ENCODE measurements around the gene DUSP21.
"Not testable (repeated sequence)": the region's sequence is repeated elsewhere in the genome, so short reads cannot be mapped to it uniquely, and the experiment has no call there.

The DUSP21 gene

GRCh38 chrX:44843753-44844152, at the start of gene DUSP21:
DUSP21 (plus strand) TSS chrX:44844021; CDS start chrX:44844133, 112 bp downstream.
- Mint-ChIP-seq H3K27me3 (no peaks in the 10 kb centered on the region), H3K4me1 (no peaks in the 10 kb centered on the region), H3K9me3 (no peaks in the 10 kb centered on the region), H3K4me3 (no peak within 1 kb of the TSS), H3K36me3 (ENCODE audit: insufficient read depth) (no peaks in the 10 kb centered on the region), H3K27ac (ENCODE audit: low read depth) (no peak within 1 kb of the TSS)
- no peak for ATAC-seq (replicated peaks; ENCODE audit: extremely low read depth, poor library complexity, severe bottlenecking)
- DNase-seq (ENCODE audit: low spot score in 2 of 2) = no peak

GRCh38 chrX:44795945-44796450, 47.8 kb upstream of the DUSP21 start:
- no peak for ATAC-seq (replicated peaks; ENCODE audit: extremely low read depth, poor library complexity, severe bottlenecking)
- no peak overlapping the region for H3K4me3 Mint-ChIP-seq

GRCh38 chrX:44802613-44803012, 41.2 kb upstream of the DUSP21 start:
- Mint-ChIP-seq H3K4me1 (no peaks in the 10 kb centered on the region), H3K36me3 (ENCODE audit: insufficient read depth) (no peaks in the 10 kb centered on the region), H3K9me3 (no peaks in the 10 kb centered on the region), H3K27ac (ENCODE audit: low read depth) (no peak overlapping the region), H3K27me3 (no peaks in the 10 kb centered on the region), H3K4me3 (no peak overlapping the region)
- DNase-seq (ENCODE audit: low spot score in 2 of 2) = no peak
- no peak for ATAC-seq (replicated peaks; ENCODE audit: extremely low read depth, poor library complexity, severe bottlenecking)

More at GRCh38 chrX:44795945-44796450, 47.8 kb upstream of the DUSP21 start:
- Mint-ChIP-seq H3K4me1 (no peaks in the 10 kb centered on the region), H3K27ac (ENCODE audit: low read depth) (no peak overlapping the region), H3K36me3 (ENCODE audit: insufficient read depth) (no peaks in the 10 kb centered on the region), H3K9me3 (no peaks in the 10 kb centered on the region), H3K27me3 (no peaks in the 10 kb centered on the region)
- DNase-seq (ENCODE audit: low spot score in 2 of 2) = no peak

GRCh38 chrX:44815681-44816080, 28.1 kb upstream of the DUSP21 start:
- DNase-seq (ENCODE audit: low spot score in 2 of 2) (no peak), ATAC-seq (replicated peaks; ENCODE audit: extremely low read depth, poor library complexity, severe bottlenecking) (no peak)
- H3K27ac Mint-ChIP-seq (ENCODE audit: low read depth) = no peak overlapping the region
- no peak overlapping the region for H3K4me3 Mint-ChIP-seq
- peaks cover 14% of the 10 kb centered on the region for H3K27me3 Mint-ChIP-seq
- no peaks in the 10 kb centered on the region for H3K4me1 Mint-ChIP-seq
- H3K36me3 Mint-ChIP-seq (ENCODE audit: insufficient read depth) = no peaks in the 10 kb centered on the region
- H3K9me3 Mint-ChIP-seq = no peaks in the 10 kb centered on the region

- ATAC-seq (replicated peaks; ENCODE audit: extremely low read depth, poor library complexity, severe bottlenecking) = no peak
- no peak overlapping the region for H3K27ac Mint-ChIP-seq (ENCODE audit: low read depth)
Measured at GRCh38 chrX:44816367-44816766, 27.5 kb upstream of the DUSP21 start.

GRCh38 chrX:44817029-44817428, 26.8 kb upstream of the DUSP21 start:
- no peak overlapping the region for H3K27ac Mint-ChIP-seq (ENCODE audit: low read depth)
- no peak for ATAC-seq (replicated peaks; ENCODE audit: extremely low read depth, poor library complexity, severe bottlenecking)

More at GRCh38 chrX:44816367-44816766, 27.5 kb upstream of the DUSP21 start:
- Mint-ChIP-seq H3K27me3 (peaks cover 14% of the 10 kb centered on the region), H3K4me1 (no peaks in the 10 kb centered on the region), H3K4me3 (no peak overlapping the region), H3K9me3 (no peaks in the 10 kb centered on the region), H3K36me3 (ENCODE audit: insufficient read depth) (no peaks in the 10 kb centered on the region)
- no peak for DNase-seq (ENCODE audit: low spot score in 2 of 2)

GRCh38 chrX:44822601-44823000, 21.2 kb upstream of the DUSP21 start:
- no peak for ATAC-seq (replicated peaks; ENCODE audit: extremely low read depth, poor library complexity, severe bottlenecking)
- no peak for DNase-seq (ENCODE audit: low spot score in 2 of 2)
- Mint-ChIP-seq H3K4me1 (no peaks in the 10 kb centered on the region), H3K27me3 (no peaks in the 10 kb centered on the region), H3K36me3 (ENCODE audit: insufficient read depth) (no peaks in the 10 kb centered on the region), H3K9me3 (no peaks in the 10 kb centered on the region), H3K27ac (ENCODE audit: low read depth) (no peak overlapping the region), H3K4me3 (no peak overlapping the region)

More at GRCh38 chrX:44817029-44817428, 26.8 kb upstream of the DUSP21 start:
- no peaks in the 10 kb centered on the region for H3K9me3 Mint-ChIP-seq
- no peak overlapping the region for H3K4me3 Mint-ChIP-seq
- H3K36me3 Mint-ChIP-seq (ENCODE audit: insufficient read depth) = no peaks in the 10 kb centered on the region
- DNase-seq (ENCODE audit: low spot score in 2 of 2) = no peak
- peaks cover 14% of the 10 kb centered on the region for H3K27me3 Mint-ChIP-seq
- H3K4me1 Mint-ChIP-seq = no peaks in the 10 kb centered on the region

GRCh38 chrX:44823193-44823592, 20.6 kb upstream of the DUSP21 start:
- not testable (repeated sequence) for H3K4me3 Mint-ChIP-seq; H3K27me3 Mint-ChIP-seq; ATAC-seq (replicated peaks; ENCODE audit: extremely low read depth, poor library complexity, severe bottlenecking); H3K36me3 Mint-ChIP-seq (ENCODE audit: insufficient read depth); H3K4me1 Mint-ChIP-seq; H3K9me3 Mint-ChIP-seq; DNase-seq (ENCODE audit: low spot score in 2 of 2); H3K27ac Mint-ChIP-seq (ENCODE audit: low read depth)

- Mint-ChIP-seq H3K36me3 (ENCODE audit: insufficient read depth) (peaks cover 2% of the 10 kb centered on the region), H3K9me3 (no peaks in the 10 kb centered on the region), H3K27me3 (no peaks in the 10 kb centered on the region), H3K4me3 (no peak overlapping the region), H3K4me1 (no peaks in the 10 kb centered on the region), H3K27ac (ENCODE audit: low read depth) (no peak overlapping the region)
- ATAC-seq (replicated peaks; ENCODE audit: extremely low read depth, poor library complexity, severe bottlenecking) (no peak), DNase-seq (ENCODE audit: low spot score in 2 of 2) (no peak)
Measured at GRCh38 chrX:44828008-44828605, 15.7 kb upstream of the DUSP21 start.

- no peak for DNase-seq (ENCODE audit: low spot score in 2 of 2)
- Mint-ChIP-seq H3K4me1 (no peaks in the 10 kb centered on the region), H3K9me3 (no peaks in the 10 kb centered on the region), H3K27ac (ENCODE audit: low read depth) (no peak overlapping the region), H3K36me3 (ENCODE audit: insufficient read depth) (peaks cover 2% of the 10 kb centered on the region), H3K27me3 (no peaks in the 10 kb centered on the region), H3K4me3 (no peak overlapping the region)
- no peak for ATAC-seq (replicated peaks; ENCODE audit: extremely low read depth, poor library complexity, severe bottlenecking)
Measured at GRCh38 chrX:44829832-44830231, 14.0 kb upstream of the DUSP21 start.

GRCh38 chrX:44842550-44843317, 1.1 kb upstream of the DUSP21 start:
- no peaks in the 10 kb centered on the region for H3K9me3 Mint-ChIP-seq
- no peak overlapping the region for H3K4me3 Mint-ChIP-seq
- H3K27me3 Mint-ChIP-seq = no peaks in the 10 kb centered on the region
- no peak for DNase-seq (ENCODE audit: low spot score in 2 of 2)
- H3K36me3 Mint-ChIP-seq (ENCODE audit: insufficient read depth) = no peaks in the 10 kb centered on the region
- no peaks in the 10 kb centered on the region for H3K4me1 Mint-ChIP-seq
- ATAC-seq (replicated peaks; ENCODE audit: extremely low read depth, poor library complexity, severe bottlenecking) = no peak
- H3K27ac Mint-ChIP-seq (ENCODE audit: low read depth) = no peak overlapping the region

- Mint-ChIP-seq H3K9me3 (no peaks in the 10 kb centered on the region), H3K27ac (ENCODE audit: low read depth) (no peak overlapping the region), H3K27me3 (no peaks in the 10 kb centered on the region), H3K4me3 (no peak overlapping the region), H3K36me3 (ENCODE audit: insufficient read depth) (no peaks in the 10 kb centered on the region), H3K4me1 (no peaks in the 10 kb centered on the region)
- DNase-seq (ENCODE audit: low spot score in 2 of 2) = no peak
- ATAC-seq (replicated peaks; ENCODE audit: extremely low read depth, poor library complexity, severe bottlenecking) = no peak
Measured at GRCh38 chrX:44843318-44843702, 511 bp upstream of the DUSP21 start.

GRCh38 chrX:44844204-44844603, 383 bp downstream of the DUSP21 start:
- no peaks in the 10 kb centered on the region for H3K27me3 Mint-ChIP-seq
- H3K4me3 Mint-ChIP-seq = no peak overlapping the region
- ATAC-seq (replicated peaks; ENCODE audit: extremely low read depth, poor library complexity, severe bottlenecking) (no peak), DNase-seq (ENCODE audit: low spot score in 2 of 2) (no peak)
- H3K36me3 Mint-ChIP-seq (ENCODE audit: insufficient read depth) = no peaks in the 10 kb centered on the region
- no peaks in the 10 kb centered on the region for H3K4me1 Mint-ChIP-seq
- no peak overlapping the region for H3K27ac Mint-ChIP-seq (ENCODE audit: low read depth)
- no peaks in the 10 kb centered on the region for H3K9me3 Mint-ChIP-seq
